Stimulated activated CD4-positive, alpha-beta T cell treated with anti-CD3 and anti-CD28 coated beads, Interleukin-4, amount 100 ng/mL, for 4 hours (primary cell): ENCODE measurements around the gene HAAO.

Experiments used
- DNase-seq, 2 experiments: peaks; one replicate each; pipeline ENCODE4 v3.0.0-alpha.2; 2020

Gene HAAO

DNA sequence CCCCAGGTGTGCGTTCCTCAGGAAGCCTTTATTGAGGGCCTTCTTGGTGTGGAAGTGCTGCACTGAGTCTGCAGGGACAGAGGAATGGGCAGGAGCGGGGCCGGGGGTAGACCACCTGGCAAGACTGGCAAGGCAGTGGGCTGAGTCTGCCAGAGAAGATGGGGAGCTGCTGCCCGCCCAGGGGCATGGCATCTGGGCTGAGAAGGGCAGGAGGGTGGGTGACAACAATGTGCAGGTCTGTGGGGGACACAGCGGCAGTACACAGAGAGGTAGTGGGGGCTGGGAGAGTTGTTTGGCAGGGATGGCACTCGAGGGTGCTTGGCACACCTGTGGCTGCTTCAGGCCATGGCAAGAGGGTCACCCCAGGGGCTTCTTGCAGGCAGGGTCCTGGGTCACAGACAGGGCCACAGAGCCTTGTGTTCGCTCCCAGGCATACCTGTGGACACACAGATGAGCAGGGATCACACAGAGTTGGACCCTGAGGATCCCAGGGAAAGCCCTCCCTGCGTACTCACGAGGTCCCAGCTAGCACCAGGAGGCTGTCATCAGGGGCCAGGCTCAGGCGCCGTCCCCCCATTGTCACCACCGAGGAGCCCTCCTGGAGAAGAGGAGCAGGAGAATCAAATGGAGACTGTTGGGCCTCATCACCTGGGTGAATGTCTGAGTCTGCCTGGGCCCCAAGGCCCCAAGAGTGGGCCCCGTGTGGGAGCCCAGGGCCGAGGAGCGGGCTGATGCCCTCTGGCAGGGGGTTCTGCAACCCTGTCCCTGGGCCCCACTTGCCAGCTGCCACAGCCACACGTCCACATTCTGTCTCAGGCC is 25.1 kb downstream of the HAAO start:
- no peak for DNase-seq

DNA sequence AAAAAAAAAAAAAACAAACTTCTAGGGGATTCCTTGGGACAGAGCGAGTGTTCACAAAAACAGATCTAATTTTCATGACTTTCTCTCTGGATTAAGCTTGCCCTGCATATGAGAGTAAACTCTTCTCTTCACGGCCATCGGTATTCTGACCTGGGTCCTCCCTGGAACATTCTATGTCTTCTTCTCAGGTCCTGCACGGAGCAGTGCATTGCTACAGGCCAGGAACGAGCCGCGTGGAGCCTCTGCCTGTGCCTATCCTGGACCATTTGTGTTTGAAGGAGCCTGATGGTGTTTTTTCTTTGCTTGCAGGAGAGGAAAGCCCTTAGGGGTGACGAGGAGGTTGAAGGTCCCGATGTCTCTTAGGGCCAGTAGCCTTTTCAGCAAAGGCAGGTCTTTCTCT is 26.7 kb downstream of the HAAO start:
- DNase-seq = no peak

DNA sequence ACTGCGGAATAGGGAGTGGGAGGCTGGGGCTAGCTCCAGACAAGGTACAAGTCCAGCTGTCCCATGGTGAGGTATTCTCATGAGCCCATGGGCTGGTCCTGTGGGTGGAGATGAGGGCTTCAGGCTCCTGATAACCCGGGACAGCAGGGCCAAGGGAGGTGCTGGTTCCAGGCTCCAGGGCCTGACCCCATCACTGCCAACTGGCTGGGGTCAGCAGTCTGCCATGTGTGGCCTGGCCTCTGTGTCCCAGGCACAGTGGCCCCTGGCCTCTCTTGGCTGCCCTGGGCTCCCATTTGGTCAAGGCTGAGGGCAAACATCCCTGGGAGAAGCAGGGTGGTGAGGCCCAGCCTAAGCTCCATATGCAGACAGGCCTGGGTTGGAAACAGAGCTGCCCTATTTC is 27.5 kb downstream of the HAAO start:
- DNase-seq = no peak

DNA sequence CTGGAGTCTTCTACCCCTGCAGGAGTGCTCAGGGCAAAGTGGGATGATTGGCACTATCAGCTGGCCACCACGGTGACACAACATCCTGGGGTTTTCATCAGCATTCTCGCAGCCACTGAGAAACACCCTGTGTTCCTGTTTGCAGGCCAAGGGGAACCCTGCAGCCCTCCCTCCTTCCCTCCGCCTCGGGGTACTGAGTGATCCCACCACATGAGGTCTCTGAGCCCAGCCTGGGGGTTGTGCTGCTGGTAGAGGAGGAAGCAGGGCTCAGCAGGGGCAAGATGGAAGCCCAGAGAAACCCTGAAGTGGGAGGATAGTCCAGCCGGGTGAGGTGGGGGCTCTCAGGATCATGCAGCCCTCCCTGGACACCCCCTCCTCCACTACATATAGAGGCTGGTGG is 28.3 kb downstream of the HAAO start, which contains the start of gene OXER1:
OXER1 (minus strand) TSS at position 40 of the 400 bp plus-strand sequence. CDS start 73 bp downstream, outside the sequence.
- no peak for DNase-seq

DNA sequence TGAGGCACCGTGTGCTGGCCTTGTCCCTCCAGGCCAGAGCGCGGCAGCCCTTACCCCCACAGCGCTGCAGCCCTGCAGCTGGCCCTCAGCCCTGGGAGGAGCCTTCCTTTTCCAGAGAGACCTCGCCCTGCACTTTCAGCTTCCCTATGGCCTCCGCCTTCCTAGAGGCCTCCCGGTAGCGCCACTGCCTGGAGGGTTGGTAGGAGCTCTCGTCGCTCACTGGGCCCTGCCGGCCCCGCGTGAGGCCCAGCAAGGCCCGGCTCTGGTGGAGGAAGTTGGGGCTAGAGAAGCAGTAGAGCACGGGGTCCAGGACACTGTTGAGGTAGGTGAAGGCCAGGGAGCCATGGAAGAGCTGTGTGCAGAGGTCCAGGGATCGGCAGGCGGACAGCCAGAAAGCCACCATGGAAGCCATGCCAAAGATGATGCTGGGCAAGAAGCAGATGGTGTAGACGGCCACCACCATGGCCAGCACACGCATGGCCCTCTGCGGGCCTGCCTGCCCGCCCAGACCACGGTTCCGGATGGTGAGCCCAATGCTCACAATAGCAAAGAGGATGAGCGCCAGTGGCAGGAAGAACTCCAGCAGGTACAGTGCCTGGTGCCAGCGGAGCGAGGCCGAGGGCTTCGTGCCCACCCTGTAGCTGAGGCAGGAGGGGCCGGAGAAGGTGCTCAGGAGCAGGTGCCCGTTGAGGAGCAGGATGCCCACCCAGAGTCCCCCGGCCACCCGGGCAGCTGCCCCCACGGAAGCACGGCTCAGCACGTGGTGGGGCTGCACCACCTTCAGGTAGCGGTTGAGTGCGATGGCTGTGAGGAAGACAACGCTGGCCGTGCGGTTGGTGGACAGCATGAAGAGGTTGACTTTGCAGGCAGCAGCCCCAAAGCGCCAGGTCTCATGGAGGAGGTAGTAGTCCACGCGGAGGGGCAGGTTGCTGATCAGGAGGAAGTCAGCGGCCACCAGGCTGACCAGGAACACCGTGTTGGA is 29.3 kb downstream of the HAAO start:
- DNase-seq = no peak

DNA sequence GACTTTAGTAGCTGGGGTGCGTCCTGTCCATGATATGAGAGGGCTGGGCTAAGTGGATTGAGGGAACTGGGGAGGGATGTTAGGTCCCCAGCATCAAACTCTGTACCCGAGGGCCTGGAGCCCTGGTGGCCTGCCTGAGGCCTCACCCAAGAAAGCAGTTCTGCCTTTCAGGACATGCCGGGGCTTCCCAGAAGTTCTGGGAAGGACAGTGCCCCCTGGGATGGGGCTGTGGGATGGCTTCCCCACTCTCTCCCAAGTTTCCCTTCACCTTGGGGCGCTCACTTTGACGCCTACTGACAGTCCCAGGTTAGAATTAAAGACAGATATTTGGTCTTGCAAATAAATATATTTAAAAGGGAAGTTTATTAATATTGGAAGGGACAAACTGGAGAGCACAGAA is 30.2 kb downstream of the HAAO start:
- DNase-seq = no peak

DNA sequence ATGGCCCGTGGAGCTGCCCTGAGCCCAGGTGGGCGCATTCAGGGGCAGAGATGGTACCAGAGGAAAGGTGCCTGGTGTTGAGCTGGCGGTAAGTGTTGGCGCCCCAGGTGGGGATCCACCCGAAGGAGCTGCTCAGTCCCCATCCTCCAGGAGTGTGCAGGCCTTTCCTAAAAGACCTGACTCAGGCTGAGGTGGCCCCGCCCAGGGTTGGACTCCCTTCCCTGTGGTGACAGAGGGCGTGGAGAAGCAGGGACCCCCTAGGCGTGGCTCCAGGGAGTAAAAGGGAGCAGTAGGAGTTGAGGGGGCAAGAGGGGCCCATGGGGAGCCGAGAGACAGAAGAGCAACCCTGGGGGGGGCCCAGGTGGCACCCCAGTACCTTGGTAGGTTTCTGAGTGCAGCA is 30.8 kb downstream of the HAAO start:
- no peak for DNase-seq

DNA sequence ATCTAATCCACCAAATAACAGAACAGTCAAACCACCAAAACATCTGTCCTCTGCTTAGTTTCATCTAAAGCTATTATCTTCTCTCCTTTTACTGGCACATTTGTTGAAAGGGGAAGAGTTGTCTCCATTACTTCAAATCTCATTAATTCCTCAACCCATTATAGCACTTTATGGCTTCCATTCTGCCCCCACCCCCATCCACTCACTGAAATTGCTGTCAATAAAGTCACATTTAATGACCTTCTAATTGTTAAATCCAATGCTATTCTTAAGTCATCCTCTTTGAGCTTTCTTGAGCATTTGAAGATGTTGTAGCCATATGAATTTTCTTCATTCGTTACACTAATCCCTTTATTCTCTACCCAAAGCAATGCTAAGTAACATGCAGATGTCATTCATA is 33.6 kb downstream of the HAAO start:
- no peak for DNase-seq

DNA sequence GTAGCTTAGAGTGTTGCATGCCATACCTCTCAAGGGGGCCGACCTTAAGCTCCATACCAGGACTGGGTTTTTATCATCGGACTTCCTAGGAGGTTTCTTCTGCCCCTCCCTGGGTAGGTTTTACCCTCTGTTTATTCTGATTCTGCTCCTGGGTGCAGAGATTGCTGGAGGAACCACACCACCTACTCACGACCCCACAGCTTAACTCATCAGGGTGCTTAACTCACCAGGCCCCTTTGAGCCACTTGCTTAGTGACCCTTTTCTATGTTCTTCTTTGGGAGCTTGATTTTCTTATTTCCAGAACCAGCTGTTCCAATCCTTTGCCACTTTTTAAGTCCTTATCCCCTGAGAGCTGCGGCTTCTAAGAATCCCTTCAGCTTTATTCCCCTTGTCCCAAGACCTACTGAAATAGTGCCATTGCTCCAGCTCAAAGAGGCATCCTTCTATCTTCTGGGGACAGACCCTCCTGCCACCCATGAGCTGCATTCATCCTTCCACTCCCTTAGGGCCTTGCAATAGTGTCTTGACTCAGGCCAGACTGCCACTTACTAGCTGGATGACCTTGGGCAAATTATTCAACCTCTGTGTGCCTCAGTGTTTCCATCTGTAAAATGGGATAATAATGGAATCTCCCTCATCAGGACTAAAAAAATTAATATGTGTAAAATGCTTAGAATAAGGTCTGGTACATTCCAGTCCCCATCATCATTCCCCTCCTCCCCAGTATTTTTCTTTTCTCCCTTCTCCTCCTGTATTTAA is 34.2 kb downstream of the HAAO start:
- no peak for DNase-seq

DNA sequence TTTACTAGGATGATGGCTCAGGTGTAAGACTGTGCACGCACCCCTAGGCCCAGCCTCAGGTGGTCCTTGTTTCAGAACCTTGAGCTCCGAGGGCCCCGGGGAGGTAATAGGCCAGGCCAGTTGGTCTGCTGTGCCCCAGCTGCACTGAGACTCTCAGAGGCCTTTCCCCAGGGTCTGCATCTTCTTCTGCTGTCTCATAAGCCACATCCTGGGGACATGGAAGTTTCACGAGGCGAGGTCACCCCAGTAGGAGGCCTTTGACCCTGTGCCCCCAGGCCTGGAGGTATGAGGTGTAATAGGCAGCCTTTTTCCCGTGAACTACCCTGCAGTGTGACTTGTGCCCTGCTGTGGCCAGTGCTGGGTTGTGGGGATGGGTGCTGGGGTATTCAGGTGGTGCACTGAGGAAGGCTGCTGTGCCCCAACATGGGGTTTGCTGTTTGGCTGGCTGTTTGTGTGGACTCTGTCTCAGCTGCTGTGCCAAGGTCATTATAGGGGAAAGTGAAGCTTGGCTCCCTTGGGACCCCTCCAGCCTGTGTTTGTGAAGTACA is 35.3 kb downstream of the HAAO start:
- no peak for DNase-seq

DNA sequence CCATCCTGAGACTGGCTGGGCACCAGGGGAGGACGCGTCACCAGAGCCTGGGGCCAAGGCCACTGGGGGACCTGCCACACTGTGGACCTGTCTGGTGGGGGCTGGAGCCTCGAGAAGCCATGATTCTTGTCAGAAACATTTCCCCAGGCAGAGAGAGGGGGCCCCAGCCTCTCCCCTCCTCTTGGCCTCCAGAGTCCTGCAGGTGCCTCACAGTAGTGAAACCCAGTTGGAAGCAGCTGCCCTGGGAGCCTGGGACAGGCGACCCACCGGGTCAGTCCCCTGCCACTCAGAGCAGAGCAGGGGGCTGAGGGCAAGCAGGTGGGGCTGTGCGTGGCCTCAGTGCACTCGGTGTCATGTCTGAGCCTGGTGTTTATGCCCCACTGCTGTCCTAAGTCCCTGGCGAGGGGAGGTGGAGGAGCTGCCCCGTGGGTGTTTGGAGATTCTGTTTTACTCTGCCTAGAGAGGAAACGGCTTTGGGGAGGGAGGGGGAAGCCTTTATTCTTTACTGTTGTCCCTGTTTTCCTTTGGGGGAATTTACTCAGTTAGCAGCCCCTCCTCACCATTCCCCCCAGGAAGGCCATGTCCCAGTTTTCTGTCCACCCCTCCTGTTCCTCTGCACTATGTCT is 36.1 kb downstream of the HAAO start:
- DNase-seq = no peak

DNA sequence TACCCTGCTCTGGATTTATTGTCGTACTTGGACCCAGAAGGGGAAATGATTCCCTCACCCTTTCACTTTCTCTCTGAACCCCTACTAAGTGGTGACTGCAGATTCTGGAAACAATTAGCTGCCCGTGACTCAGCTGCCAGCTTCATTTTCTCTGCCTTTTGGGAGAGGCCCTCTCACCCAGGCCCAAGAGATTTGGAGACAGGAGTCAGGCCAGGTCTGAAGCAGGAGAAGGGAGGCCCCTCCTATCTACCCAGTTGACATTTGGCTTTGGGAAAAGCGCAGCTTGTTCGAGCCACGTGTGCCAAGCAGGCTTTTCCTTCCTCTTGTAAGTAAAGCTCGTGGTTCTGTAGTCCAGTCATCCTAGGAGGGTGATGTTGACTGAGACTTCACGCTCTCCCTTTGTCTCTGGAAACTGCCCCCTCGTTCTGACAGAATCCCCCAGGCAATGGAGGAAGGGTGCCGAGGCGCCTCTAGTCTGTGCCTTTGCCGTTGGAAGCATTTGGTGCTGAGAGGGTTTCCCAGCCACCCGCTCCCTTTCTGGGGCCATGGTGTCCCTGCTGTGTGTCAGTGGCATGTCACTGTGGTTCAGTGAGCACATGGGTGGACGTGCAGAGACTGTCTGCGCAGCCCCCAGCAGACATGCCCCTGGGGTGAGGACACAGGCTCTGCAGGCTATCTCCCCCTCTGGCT is 37.0 kb downstream of the HAAO start:
- no peak for DNase-seq

DNA sequence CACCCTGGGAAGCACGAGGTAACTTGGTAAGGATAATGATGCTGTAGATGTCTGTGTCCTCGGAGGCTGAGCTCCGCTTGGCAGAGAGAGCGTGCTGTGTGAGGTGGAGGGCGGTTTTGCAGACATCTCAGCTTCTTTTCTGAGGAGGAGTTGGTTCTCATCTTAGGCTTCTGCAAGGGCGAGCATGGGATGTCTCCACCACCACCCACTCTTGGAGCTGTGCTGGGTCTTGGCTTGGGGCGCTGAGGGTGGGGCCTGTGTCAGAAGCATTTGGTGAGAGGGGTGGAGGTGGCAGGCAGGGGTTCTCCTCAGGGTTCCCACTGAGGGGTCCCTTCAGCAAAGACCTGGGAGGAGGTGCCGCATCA is 37.6 kb downstream of the HAAO start:
- no peak for DNase-seq

DNA sequence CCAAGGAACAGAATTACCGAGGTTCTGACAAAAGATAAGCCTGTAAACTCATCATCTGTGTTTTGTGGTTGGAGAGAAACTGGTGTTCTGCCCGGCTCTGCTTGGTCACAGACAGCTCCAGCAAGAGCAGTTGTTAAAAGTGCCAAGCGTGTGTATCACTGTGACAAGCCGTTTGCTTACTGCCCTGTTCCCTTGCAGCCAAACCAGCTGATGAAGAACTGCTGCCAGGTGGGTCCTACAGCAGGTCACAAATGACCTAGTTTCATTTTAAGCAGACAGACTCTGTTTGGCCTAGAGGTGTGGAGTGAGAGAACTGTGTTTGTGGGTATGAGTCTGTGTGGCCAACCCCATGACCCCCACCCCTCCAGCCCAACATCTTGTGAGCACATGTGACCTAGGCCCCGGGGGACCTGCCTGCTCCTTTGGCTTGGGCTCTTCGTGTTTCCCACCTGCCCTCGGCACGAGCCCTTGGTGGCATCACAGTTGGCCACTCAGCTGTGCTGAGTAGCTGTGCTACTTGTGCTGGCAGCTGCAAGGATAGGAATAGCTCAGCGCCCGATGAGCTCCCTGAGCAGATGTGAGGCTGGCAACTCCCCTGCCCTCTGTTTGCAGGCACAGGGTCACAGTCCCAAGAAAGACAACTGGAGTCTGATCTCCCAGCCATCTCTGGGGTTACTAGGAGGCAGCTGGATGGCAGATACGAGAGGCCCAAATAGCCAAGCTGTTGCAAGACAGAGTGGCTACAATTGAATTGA is 38.2 kb downstream of the HAAO start:
- no peak for DNase-seq

DNA sequence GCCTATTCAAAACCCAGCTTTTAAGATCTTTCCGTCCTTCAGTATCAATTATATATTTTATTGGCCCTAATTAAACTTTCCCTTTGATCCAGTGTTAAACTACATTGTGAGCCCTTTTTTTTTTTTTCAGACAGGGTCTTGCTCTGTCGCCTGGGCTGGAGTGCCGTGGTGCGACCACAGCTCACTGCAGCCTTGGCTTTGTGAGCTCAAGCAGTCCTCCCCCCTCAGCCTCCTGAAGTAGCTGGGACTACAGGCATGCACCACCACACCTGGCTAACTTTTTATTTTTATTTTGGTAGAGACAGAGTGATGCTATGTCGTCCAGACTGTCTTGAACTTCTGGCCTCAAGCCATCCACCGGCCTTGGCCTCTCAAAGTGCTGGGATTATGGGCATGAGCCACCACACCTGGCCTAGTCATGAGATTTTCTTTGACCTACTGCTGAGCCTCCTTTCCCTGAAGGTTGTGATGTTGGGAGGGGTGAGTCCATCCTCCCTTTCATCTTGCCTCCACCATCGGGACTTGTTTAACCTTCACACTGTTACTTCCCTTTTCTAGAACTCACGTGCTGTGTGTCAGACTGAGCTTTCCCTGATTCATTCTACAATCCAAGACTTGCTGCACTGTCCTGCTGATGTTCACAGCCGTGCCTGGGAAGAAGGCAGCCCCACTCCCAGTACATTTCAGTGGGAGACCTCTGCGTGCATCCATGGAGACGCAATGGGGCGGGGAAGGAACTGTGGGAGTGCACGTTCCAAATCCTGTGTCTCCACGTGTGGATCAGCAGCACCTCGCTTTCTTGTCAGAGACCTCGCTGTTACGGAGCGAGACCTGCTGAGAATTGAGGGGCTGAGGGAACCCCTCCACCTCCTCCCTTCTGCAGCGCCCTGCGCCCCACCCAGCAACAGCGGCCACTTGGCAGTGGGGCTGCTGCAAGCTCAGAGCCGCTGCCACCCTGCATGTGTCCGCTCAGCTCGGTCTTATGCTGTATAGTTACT is 39.3 kb downstream of the HAAO start:
- no peak for DNase-seq

DNA sequence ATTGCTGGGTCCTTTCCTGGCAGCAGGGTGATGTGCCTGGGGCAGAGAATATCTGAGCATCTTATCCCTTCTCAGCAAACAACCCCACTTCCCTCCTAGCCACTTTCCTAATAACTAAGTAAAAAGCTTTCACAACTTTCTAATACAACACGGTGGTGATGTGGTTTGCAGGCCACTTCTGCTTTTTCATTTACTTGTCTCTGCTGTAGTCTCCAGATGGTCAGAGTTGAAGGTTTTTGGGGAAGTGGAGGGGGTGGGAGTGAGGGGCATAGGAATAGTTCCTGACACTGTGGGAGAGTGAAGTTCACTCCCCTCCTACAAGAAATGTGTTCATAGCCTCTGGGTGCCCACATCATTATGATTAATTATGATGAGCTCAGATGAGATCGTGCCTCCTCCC is 40.1 kb downstream of the HAAO start:
- no peak for DNase-seq

DNA sequence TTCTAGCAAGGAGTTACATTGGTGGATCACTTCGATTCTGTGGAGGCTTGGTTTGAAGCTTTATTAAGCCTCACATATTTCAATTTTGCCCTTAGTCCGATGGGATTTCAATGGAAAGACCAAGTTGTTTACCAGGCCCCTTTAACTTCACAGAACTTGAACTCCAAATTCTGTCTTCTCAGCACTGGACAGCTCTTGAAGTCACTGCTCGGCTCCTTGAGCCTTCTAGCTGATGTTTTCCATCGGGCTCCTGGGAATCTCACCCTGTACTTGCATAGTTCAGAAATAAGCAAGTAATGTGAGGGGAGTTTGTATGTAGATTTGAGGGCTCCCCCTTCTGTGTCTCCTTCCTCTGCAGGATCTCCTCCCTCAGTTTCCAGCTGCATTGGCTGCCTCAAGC is 43.5 kb downstream of the HAAO start:
- DNase-seq = no peak

DNA sequence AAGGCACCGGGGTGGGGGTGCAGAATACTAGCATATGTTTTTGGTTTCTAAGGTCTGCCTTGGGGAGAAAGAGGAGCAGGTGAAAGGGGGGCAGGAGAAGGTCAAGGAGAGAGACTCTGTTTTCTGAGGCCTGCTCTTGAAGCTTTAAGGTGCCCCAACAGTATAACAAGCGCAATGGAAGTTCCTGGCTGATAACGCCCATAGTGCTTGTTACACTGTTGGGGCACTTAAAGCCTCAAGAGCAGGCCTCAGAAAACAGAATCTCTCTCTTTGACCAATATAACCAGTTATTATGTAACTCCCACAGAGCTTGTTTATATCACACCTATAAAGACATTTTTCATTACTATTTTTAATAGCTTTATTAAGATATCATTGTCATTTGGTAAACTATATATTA is 45.0 kb downstream of the HAAO start:
- DNase-seq = no peak

DNA sequence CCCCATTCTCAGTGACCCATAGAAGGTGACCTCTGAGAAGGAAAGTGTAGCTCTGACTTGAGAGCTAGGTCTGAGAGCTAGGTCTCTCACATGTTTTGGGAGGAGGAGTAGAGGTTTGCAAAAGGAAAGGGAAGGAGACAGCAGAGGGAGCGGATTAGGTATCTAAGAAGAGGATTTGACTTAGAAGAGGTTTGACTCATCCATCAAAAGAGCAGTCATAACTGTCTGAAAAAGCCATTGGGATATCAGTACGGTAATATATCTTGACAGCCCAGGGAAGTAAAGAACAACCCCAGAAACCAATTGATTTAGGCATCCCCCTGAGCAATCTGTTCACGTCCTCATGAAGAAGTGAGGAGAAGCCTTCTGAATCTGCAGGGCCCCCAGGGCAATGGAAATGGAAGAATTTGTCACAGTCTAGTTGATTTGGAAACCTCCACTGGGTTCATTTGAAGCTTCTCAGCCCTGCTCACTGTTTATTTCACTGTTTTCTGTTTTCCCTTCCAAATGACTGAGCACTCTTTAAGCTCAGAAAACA is 47.8 kb downstream of the HAAO start:
- no peak for DNase-seq

DNA sequence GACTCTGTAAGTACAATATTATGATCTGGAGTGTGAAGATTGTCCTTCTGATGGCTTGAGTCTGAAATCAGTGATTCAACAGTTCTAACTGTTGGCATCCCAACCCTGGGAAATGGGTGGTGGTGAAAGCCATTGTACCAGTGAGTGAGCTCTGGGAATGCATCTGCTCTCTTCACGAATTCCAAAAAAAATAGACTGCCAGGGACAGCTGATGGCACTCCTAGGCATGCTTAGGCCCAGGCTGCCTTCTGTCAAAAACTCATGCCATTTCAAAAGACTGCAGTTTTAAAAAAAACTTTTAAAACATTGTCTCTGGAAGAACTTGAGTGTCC is 48.8 kb downstream of the HAAO start:
- no peak for DNase-seq
